K562 (cell line): ENCODE measurements around the gene TBRG1. TPM values are rescaled to one million over a fixed set of nuclear protein-coding genes. Genes with fewer than 3 reads are reported as not detected.

Source experiments
- ATAC-seq: fragments of 200-7000 bp; cut with Tn5 transposase; 3 replicates; pipeline ENCODE4 v1.9.1; 2020; ENCODE audit warnings: moderate library complexity
- BruUV-seq: library from RNA; stranded (reverse); fragments of 400-500 nt; replicated peaks from 2 replicates; lab custom pipeline; 2021; lab: Mats Ljungman, UMichigan
- CTCF ChIA-PET: fragments of 300-600 bp; formaldehyde crosslinking; extraction: SDS; loops from one replicate; lab custom pipeline; 2021; ENCODE audit warnings: low intra/inter-chr PET ratio; lab: Yijun Ruan, JAX
- POLR2A ChIA-PET: fragments of 300-600, 350-650 bp; sonication (Branson Sonifier 250); formaldehyde crosslinking; extraction: SDS; loops from one replicate; lab custom pipeline; 2021; ENCODE audit warnings: antibody characterized with exemption, inconsistent platforms; lab: Yijun Ruan, JAX
- DNase-seq, 4 experiments: peaks; one replicate each; pipeline versions ENCODE4 v3.0.0 to v3.0.0-alpha.2; 2011 to 2018; ENCODE audit warnings: low spot score in 3 of 4, mixed read lengths in 3 of 4; ENCODE audit errors: extremely low read depth in 1 of 4
- FAIRE-seq: peaks from 2 replicates; lab custom pipeline; 2011; peaks lifted over from hg19 to GRCh38; lab: Jason Lieb, UNC
- H2AFZ ChIP-seq: 2 replicates; pipeline ENCODE4 v1.6.0; 2011; ENCODE audit warnings: low read depth, low read length, control low read depth, inconsistent platforms
- H3K27ac ChIP-seq: fragments of 200-600 bp; 3 replicates; pipeline ENCODE4 v1.8.0; 2011; ENCODE audit warnings: low read depth, mild to moderate bottlenecking, control low read depth, inconsistent platforms, low read length, moderate library complexity, mixed read lengths; ENCODE audit errors: extremely low read depth
- H3K27me3 ChIP-seq, 2 experiments: fragments of 300-600 bp in 1 of 2; 2 replicates in 1 of 2; 3 replicates in 1 of 2; pipeline versions ENCODE4 v1.6.0 to v1.8.0; 2011; ENCODE audit warnings: inconsistent platforms in 2 of 2, low read length in 2 of 2, mild to moderate bottlenecking in 1 of 2, mixed read lengths in 1 of 2, moderate library complexity in 1 of 2; ENCODE audit not compliant: control insufficient read depth in 2 of 2, insufficient read depth in 2 of 2
- H3K36me3 ChIP-seq: fragments of 300-600 bp; 3 replicates; pipeline ENCODE4 v1.8.0; 2011; ENCODE audit warnings: mild to moderate bottlenecking, low read length, inconsistent platforms; ENCODE audit not compliant: control insufficient read depth, insufficient read depth
- H3K4me1 ChIP-seq, 2 experiments: fragments of 200-600 bp in 1 of 2; replicated peaks in 1 of 2; 2 replicates in 1 of 2; 3 replicates in 1 of 2; pipeline versions ENCODE4 v1.5.1 to v1.8.0; 2011; ENCODE audit warnings: inconsistent platforms in 2 of 2, low read length in 2 of 2, mild to moderate bottlenecking in 1 of 2, mixed read lengths in 1 of 2, moderate library complexity in 1 of 2; ENCODE audit not compliant: control insufficient read depth in 2 of 2, insufficient read depth in 2 of 2
- H3K4me2 ChIP-seq: 2 replicates; pipeline ENCODE4 v1.6.1; 2011; ENCODE audit warnings: low read length, control low read depth, inconsistent platforms, mixed read lengths; ENCODE audit not compliant: insufficient read depth
- H3K4me3 ChIP-seq: fragments of 200-600 bp; sonication (generic), shearing (Covaris generic); 2 replicates; pipeline ENCODE4 v1.5.1; 2016; ENCODE audit warnings: control low read depth, inconsistent platforms
- H3K79me2 ChIP-seq: fragments of 200-600 bp; 3 replicates; pipeline ENCODE4 v1.8.0; 2011; ENCODE audit warnings: low read length, inconsistent platforms; ENCODE audit not compliant: control insufficient read depth, insufficient read depth
- H3K9ac ChIP-seq, 2 experiments: 2 replicates each; pipeline versions ENCODE4 v1.6.0 to v1.6.1; 2011; ENCODE audit warnings: low read depth in 2 of 2, low read length in 2 of 2, control low read depth in 1 of 2, inconsistent platforms in 1 of 2, mild to moderate bottlenecking in 1 of 2, mixed read lengths in 1 of 2; ENCODE audit not compliant: insufficient read depth in 1 of 2
- H3K9me1 ChIP-seq: one replicate; pipeline ENCODE4 v1.6.0; 2011; ENCODE audit warnings: inconsistent platforms, mild to moderate bottlenecking, low read length, moderate library complexity; ENCODE audit not compliant: control insufficient read depth, insufficient read depth
- H3K9me3 ChIP-seq: replicated peaks from 2 replicates; pipeline ENCODE4 v1.5.1; 2011; ENCODE audit warnings: low read depth, low read length, inconsistent platforms; ENCODE audit not compliant: control insufficient read depth, insufficient read depth
- H4K20me1 ChIP-seq: replicated peaks from 2 replicates; pipeline ENCODE4 v1.6.1; 2011; ENCODE audit warnings: low read length, inconsistent platforms, mixed read lengths; ENCODE audit not compliant: control insufficient read depth, insufficient read depth
- CXXC5 ChIP-seq: fragments of 250-450 bp; sonication (Bioruptor Pico); IDR thresholded peaks from 2 replicates; pipeline ENCODE4 v1.8.0; 2022; ENCODE audit warnings: inconsistent platforms, mild to moderate bottlenecking, moderate library complexity
- ETS2 ChIP-seq: IDR thresholded peaks from 2 replicates; pipeline ENCODE4 v1.6.1; 2016; ENCODE audit warnings: borderline replicate concordance, missing genetic modification characterization, mild to moderate bottlenecking, moderate library complexity, missing compliant biosample characterization; ENCODE audit not compliant: poor library complexity, severe bottlenecking
- FOSL1 ChIP-seq: fragments of 200-800 bp; sonication (Bioruptor generic); conservative IDR thresholded peaks from 2 replicates; pipeline ENCODE4 v1.6.1; 2016; ENCODE audit warnings: missing genetic modification characterization, missing compliant biosample characterization
- MAFK ChIP-seq: IDR thresholded peaks from 2 replicates; pipeline ENCODE4 v1.6.1; 2011; ENCODE audit warnings: low read length, improper control_type of control experiment
- POLR2H ChIP-seq: IDR thresholded peaks from 2 replicates; pipeline ENCODE4 v1.6.1; 2016; ENCODE audit warnings: missing genetic modification characterization, low read depth, mild to moderate bottlenecking, control low read depth, missing compliant biosample characterization, moderate library complexity
- RBM15 ChIP-seq: fragments of 200-400 bp; formaldehyde crosslinking; IDR thresholded peaks from 2 replicates; pipeline ENCODE4 v1.6.1; 2018; ENCODE audit warnings: mild to moderate bottlenecking, low read length, moderate library complexity; ENCODE audit not compliant: insufficient read depth
- TBL1XR1 ChIP-seq, 2 experiments: IDR thresholded peaks; 2 replicates each; pipeline ENCODE4 v1.6.1; 2012; ENCODE audit warnings: improper control_type of control experiment in 2 of 2, low read length in 2 of 2, mild to moderate bottlenecking in 1 of 2
- THRB ChIP-seq: fragments of 450-650 bp; formaldehyde crosslinking; conservative IDR thresholded peaks from 2 replicates; pipeline ENCODE4 v1.4.0; 2022; ENCODE audit warnings: mild to moderate bottlenecking, missing genetic modification characterization
- ZBTB17 ChIP-seq: fragments of 450-650 bp; formaldehyde crosslinking; IDR thresholded peaks from 2 replicates; pipeline ENCODE4 v1.4.0; 2020; ENCODE audit warnings: mild to moderate bottlenecking
- ZC3H11A ChIP-seq: IDR thresholded peaks from 2 replicates; pipeline ENCODE4 v1.6.1; 2012; ENCODE audit warnings: low read depth, low read length, improper control_type of control experiment
- ZNF282 ChIP-seq: sonication (generic); formaldehyde crosslinking; IDR thresholded peaks from 2 replicates; pipeline ENCODE4 v1.8.1; 2023; ENCODE audit warnings: missing genetic modification reagents
- ZNF511 ChIP-seq: sonication (generic); formaldehyde crosslinking; IDR thresholded peaks from 2 replicates; pipeline ENCODE4 v1.8.0; 2022; ENCODE audit warnings: mild to moderate bottlenecking, missing genetic modification reagents
- ZNF512 ChIP-seq: IDR thresholded peaks from 2 replicates; pipeline ENCODE4 v1.6.1; 2016; ENCODE audit warnings: missing genetic modification characterization, missing compliant biosample characterization
- WGBS: fragments of 100-300 bp; shearing (Covaris generic); methylation state at CpG from one replicate; pipeline ENCODE4 v1.1.6; 2016; ENCODE audit warnings: low coverage, mixed read lengths; ENCODE audit not compliant: insufficient coverage; ENCODE audit errors: missing lambda C conversion rate; 5-methylcytosine and 5-hydroxymethylcytosine counted together
- in situ Hi-C: fragments of 300-500 bp; cut with MboI; formaldehyde crosslinking; loops from 4 replicates; pipeline ENCODE4 v1.15.0; 2018; ENCODE audit warnings: inconsistent platforms, mixed read lengths
- intact Hi-C: fragments of 100-400 bp; cut with micrococcal nuclease; formaldehyde crosslinking; loops from 2 replicates; pipeline ENCODE4 v1.14.2; 2022
- polyA plus RNA-seq, 8 experiments: library from polyadenylated mRNA; depleted of rRNA in 4 of 8; stranded (reverse) in 5 of 8; unstranded in 3 of 8; fragments of >200 nt; fragmentation: Nextera tagmentation in 2 of 8; fragmentation: Illumina TruSeq in 1 of 8; extraction: Ambion mirVana in 2 of 8; extraction: Trizol in 1 of 8; gene quantifications; 2 replicates each; pipeline versions ENCODE4 v1.2.1 to v1.2.3, GENCODE V29; 2011 to 2014; ENCODE audit warnings: inconsistent platforms in 1 of 8, missing spikeins in 1 of 8
- total RNA-seq, 7 experiments: library from RNA; depleted of rRNA in 6 of 7; stranded (reverse); fragments of >200 nt in 6 of 7; fragmentation: Illumina TruSeq in 2 of 7; extraction: Trizol in 2 of 7; gene quantifications; 2 replicates each; pipeline versions ENCODE4 v1.2.1 to v1.2.3, GENCODE V29; 2011 to 2021; ENCODE audit warnings: low replicate concordance in 1 of 7
- TF ChIP-seq, protein P1 (sequence below), 3 experiments: fragments of 200-800 bp in 1 of 3; sonication (Bioruptor generic) in 1 of 3; sonication (generic) in 1 of 3; formaldehyde crosslinking in 1 of 3; IDR thresholded peaks; 2 replicates each; pipeline versions ENCODE4 v1.6.1 to v1.8.0; 2016 to 2022; ENCODE audit warnings: mild to moderate bottlenecking in 2 of 3, missing compliant biosample characterization in 2 of 3, missing genetic modification characterization in 2 of 3, missing genetic modification reagents in 1 of 3

TBRG1 gene
- total and polyA plus RNA-seq, 9 of the 15 experiments (the other 6 are each of a cell fraction or from before 2014, with no cell fraction given): 8.7 to 30.0 (median 20.2) TPM

DNA sequence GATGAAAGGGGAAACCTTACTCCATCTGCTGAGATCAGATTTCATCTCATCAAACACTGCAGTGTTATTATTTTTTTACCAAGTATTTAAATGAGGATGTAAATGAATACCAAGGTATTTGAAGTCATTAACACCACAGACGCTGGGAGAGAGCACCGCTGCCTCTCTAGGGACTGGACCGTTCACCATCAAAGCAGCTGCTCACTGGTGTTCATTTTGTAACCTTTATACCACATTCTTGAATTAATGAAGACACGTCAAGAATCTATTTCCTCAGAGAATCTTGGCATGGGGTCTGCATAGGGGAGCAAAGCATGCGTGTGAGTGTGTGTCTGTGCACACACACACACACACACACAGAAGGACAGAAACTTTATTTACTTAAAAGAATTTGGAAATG lies 35.2 kb downstream of the TBRG1 start:
- no peak overlapping the region for H2AFZ ChIP-seq
- FAIRE-seq: no peak
- intact Hi-C loops: no loop called here
- H3K36me3 ChIP-seq: no peaks in the 10 kb centered on the region
- DNase-seq: no peak
- H3K9me3 ChIP-seq: no peaks in the 10 kb centered on the region
- H3K4me1 ChIP-seq: no peaks in the 10 kb centered on the region
- H3K9ac ChIP-seq: no peak overlapping the region
- ATAC-seq: no peak
- BruUV-seq: no TSS peak
- 50% methylated on average over 5 of the region's 5 CpGs for WGBS
- ChIA-PET POLR2A (interaction anchor here (0.6 kb wide), 1 partner anchor 9 kb away, joined by 3 read pairs; no protein-coding TSS in a partner anchor), CTCF (no interaction called here)
- TF ChIP-seq ZC3H11A (no peak), MAFK (no peak), ZNF512 (tag) (no peak), POLR2H (no peak), ZNF282 (CRISPR knock-in tag) (no peak), ZNF511 (CRISPR knock-in tag) (no peak), CXXC5 (CRISPR knock-in tag) (no peak), TBL1XR1 (IDR thresholded peaks at IDR 0.05; ENCODE audit: low read length in 2 of 2) (no peak), THRB (CRISPR knock-in tag) (no peak), ZBTB17 (no peak), RBM15 (no peak), FOSL1 (tag) (no peak), ETS2 (tag) (no peak)
- TF ChIP-seq, protein P1, sequence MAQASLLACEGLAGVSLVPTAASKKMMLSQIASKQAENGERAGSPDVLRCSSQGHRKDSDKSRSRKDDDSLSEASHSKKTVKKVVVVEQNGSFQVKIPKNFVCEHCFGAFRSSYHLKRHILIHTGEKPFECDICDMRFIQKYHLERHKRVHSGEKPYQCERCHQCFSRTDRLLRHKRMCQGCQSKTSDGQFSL (CRISPR knock-in tag; IDR thresholded peaks at IDR 0.05): no peak
- TF ChIP-seq, protein P1 (tag; IDR thresholded peaks at IDR 0.05): no peak
- in situ Hi-C loops: no loop called here
- H3K27me3 ChIP-seq: no peaks in the 10 kb centered on the region
- no peaks in the 10 kb centered on the region for H4K20me1 ChIP-seq
- H3K9me1 ChIP-seq: no peaks in the 10 kb centered on the region
- H3K4me2 ChIP-seq: no peak overlapping the region
- no peak overlapping the region for H3K27ac ChIP-seq
- H3K79me2 ChIP-seq: no peaks in the 10 kb centered on the region
- H3K4me3 ChIP-seq: no peak overlapping the region
